H1 (cell line): ENCODE data around the gene CEP128. TPM values are rescaled to one million over a fixed set of nuclear protein-coding genes. Genes with fewer than 3 reads are reported as not detected.

Experiments
- CTCF ChIA-PET: fragments of 300-600 bp; sonication (Branson Sonifier 250); formaldehyde crosslinking; loops from one replicate; lab custom pipeline; 2021; ENCODE audit not compliant: partially characterized antibody; lab: Charles Lee
- POLR2A ChIA-PET: fragments of 300-600 bp; sonication (Branson Sonifier 250); formaldehyde crosslinking; loops from one replicate; lab custom pipeline; 2021; ENCODE audit warnings: inconsistent platforms; ENCODE audit not compliant: partially characterized antibody; lab: Charles Lee
- DNase-seq, 2 experiments: peaks; one replicate each; pipeline versions ENCODE4 v3.0.0 to v3.0.0-alpha.2; 2010 to 2022; ENCODE audit warnings: low spot score in 2 of 2, low read depth in 1 of 2, mixed read lengths in 1 of 2
- FAIRE-seq: peaks from 2 replicates; lab custom pipeline; 2011; peaks lifted over from hg19 to GRCh38; lab: Jason Lieb, UNC
- H2AFZ ChIP-seq: 2 replicates; pipeline ENCODE4 v1.8.1; 2012; ENCODE audit warnings: low read length, inconsistent platforms
- H2AK5ac ChIP-seq: 2 replicates; pipeline ENCODE4 v1.6.1; 2013; ENCODE audit warnings: low read depth, low read length
- H2BK120ac ChIP-seq: replicated peaks from 2 replicates; pipeline ENCODE3; 2013; ENCODE audit warnings: low read depth, low read length, inconsistent platforms
- H2BK12ac ChIP-seq: 2 replicates; pipeline ENCODE4 v1.6.1; 2013; ENCODE audit warnings: low read depth, low read length
- H2BK15ac ChIP-seq: 2 replicates; pipeline ENCODE4 v1.6.1; 2013; ENCODE audit warnings: low read length
- H2BK20ac ChIP-seq: 2 replicates; pipeline ENCODE4 v1.6.1; 2013; ENCODE audit warnings: low read length
- H2BK5ac ChIP-seq: 2 replicates; pipeline ENCODE4 v1.6.1; 2013; ENCODE audit warnings: low read depth, low read length
- H3K14ac ChIP-seq: 2 replicates; pipeline ENCODE4 v1.6.1; 2013; ENCODE audit warnings: inconsistent platforms; ENCODE audit not compliant: insufficient read length
- H3K18ac ChIP-seq: 2 replicates; pipeline ENCODE4 v1.6.1; 2013; ENCODE audit warnings: low read length; ENCODE audit errors: extremely low read depth
- H3K23ac ChIP-seq: 2 replicates; pipeline ENCODE4 v1.6.1; 2013; ENCODE audit warnings: inconsistent platforms; ENCODE audit not compliant: insufficient read length
- H3K23me2 ChIP-seq: 2 replicates; pipeline ENCODE4 v1.6.1; 2013; ENCODE audit warnings: low read depth, low read length
- H3K27ac ChIP-seq: 2 replicates; pipeline ENCODE4 v1.6.1; 2011; ENCODE audit warnings: low read depth, low read length, inconsistent platforms
- H3K27me3 ChIP-seq, 4 experiments: replicated peaks in 1 of 4; 1 replicate in 1 of 4; 2 replicates in 3 of 4; pipeline versions ENCODE4 v1.6.1 to v1.8.1; 2011 to 2013; ENCODE audit warnings: low read length in 3 of 4, mild to moderate bottlenecking in 3 of 4, inconsistent platforms in 2 of 4, mixed read lengths in 2 of 4, moderate library complexity in 1 of 4; ENCODE audit not compliant: control insufficient read depth in 3 of 4, insufficient read depth in 3 of 4; ENCODE audit errors: extremely low read depth in 1 of 4
- H3K36me3 ChIP-seq, 4 experiments: 2 replicates each; pipeline versions ENCODE4 v1.6.1 to v1.8.1; 2011 to 2013; ENCODE audit warnings: mild to moderate bottlenecking in 4 of 4, low read length in 3 of 4, moderate library complexity in 2 of 4, control low read depth in 1 of 4, inconsistent platforms in 1 of 4; ENCODE audit not compliant: insufficient read depth in 4 of 4, control insufficient read depth in 2 of 4
- H3K4ac ChIP-seq: replicated peaks from 2 replicates; pipeline ENCODE3; 2013; ENCODE audit warnings: low read length, low read depth, mixed read lengths, inconsistent platforms; ENCODE audit not compliant: insufficient read length
- H3K4me1 ChIP-seq, 4 experiments: replicated peaks in 1 of 4; 1 replicate in 1 of 4; 2 replicates in 3 of 4; pipeline versions ENCODE4 v1.6.1 to v1.8.1; 2011 to 2013; ENCODE audit warnings: low read length in 3 of 4, inconsistent platforms in 2 of 4, mixed read lengths in 1 of 4; ENCODE audit not compliant: insufficient read depth in 4 of 4, control insufficient read depth in 3 of 4
- H3K4me2 ChIP-seq, 2 experiments: 2 replicates each; pipeline versions ENCODE4 v1.6.1 to v1.8.1; 2011 to 2013; ENCODE audit warnings: low read depth in 2 of 2, low read length in 2 of 2, control low read depth in 1 of 2, inconsistent platforms in 1 of 2, mild to moderate bottlenecking in 1 of 2; ENCODE audit not compliant: insufficient read depth in 1 of 2
- H3K4me3 ChIP-seq, 4 experiments: fragments of 200-600, 300-600 bp in 1 of 4; sonication (generic), shearing (Covaris generic), sonication (Bioruptor Twin) in 1 of 4; 2 replicates each; pipeline versions ENCODE4 v1.5.1 to v1.8.1; 2011 to 2016; ENCODE audit warnings: low read length in 4 of 4, low read depth in 3 of 4, control low read depth in 2 of 4, inconsistent platforms in 2 of 4, mild to moderate bottlenecking in 2 of 4, mixed read lengths in 1 of 4, moderate library complexity in 1 of 4; ENCODE audit not compliant: insufficient read depth in 2 of 4; ENCODE audit errors: extremely low read depth in 1 of 4
- H3K56ac ChIP-seq: replicated peaks from 2 replicates; pipeline ENCODE3; 2013; ENCODE audit warnings: low read depth, mild to moderate bottlenecking, mixed read lengths, low read length, inconsistent platforms; ENCODE audit not compliant: insufficient read length
- H3K79me1 ChIP-seq: 2 replicates; pipeline ENCODE4 v1.6.1; 2013; ENCODE audit warnings: low read depth, low read length, control low read depth
- H3K79me2 ChIP-seq, 2 experiments: 2 replicates each; pipeline versions ENCODE4 v1.6.1 to v1.8.1; 2012 to 2013; ENCODE audit warnings: low read length in 2 of 2, mild to moderate bottlenecking in 2 of 2, inconsistent platforms in 1 of 2; ENCODE audit not compliant: insufficient read depth in 2 of 2, control insufficient read depth in 1 of 2
- H3K9ac ChIP-seq, 4 experiments: replicated peaks in 1 of 4; 1 replicate in 1 of 4; 2 replicates in 3 of 4; pipeline versions ENCODE4 v1.6.1 to v1.8.1; 2011 to 2013; ENCODE audit warnings: low read depth in 3 of 4, low read length in 3 of 4, control low read depth in 2 of 4, mild to moderate bottlenecking in 2 of 4, moderate library complexity in 2 of 4, inconsistent platforms in 1 of 4; ENCODE audit errors: extremely low read depth in 1 of 4
- H3K9me3 ChIP-seq, 2 experiments: 2 replicates each; pipeline versions ENCODE4 v1.6.1 to v1.8.1; 2012 to 2013; ENCODE audit warnings: mild to moderate bottlenecking in 2 of 2, moderate library complexity in 2 of 2, control low read depth in 1 of 2, inconsistent platforms in 1 of 2, low read depth in 1 of 2, low read length in 1 of 2, mixed read lengths in 1 of 2; ENCODE audit not compliant: insufficient read depth in 2 of 2
- H4K20me1 ChIP-seq, 2 experiments: replicated peaks in 1 of 2; 2 replicates each; pipeline versions ENCODE3 to v1.8.1; 2011 to 2013; ENCODE audit warnings: inconsistent platforms in 2 of 2, low read length in 2 of 2, mild to moderate bottlenecking in 1 of 2; ENCODE audit not compliant: insufficient read depth in 2 of 2, control insufficient read depth in 1 of 2
- H4K5ac ChIP-seq: 2 replicates; pipeline ENCODE4 v1.6.1; 2013; ENCODE audit warnings: low read length, low read depth, mixed read lengths, inconsistent platforms; ENCODE audit not compliant: insufficient read length
- H4K8ac ChIP-seq: 2 replicates; pipeline ENCODE4 v1.8.0; 2013; ENCODE audit warnings: mild to moderate bottlenecking, moderate library complexity, low read length, inconsistent platforms; ENCODE audit not compliant: insufficient read depth; ENCODE audit errors: extremely low read depth
- H4K91ac ChIP-seq: replicated peaks from 2 replicates; pipeline ENCODE3; 2013; ENCODE audit warnings: low read length, mixed read lengths, inconsistent platforms; ENCODE audit not compliant: insufficient read length
- BACH1 ChIP-seq: IDR thresholded peaks from 2 replicates; pipeline ENCODE4 v1.6.1; 2012; ENCODE audit warnings: low read length, improper control_type of control experiment
- CBX5 ChIP-seq: fragments of 300-800, 300-1000 bp; sonication (generic); IDR thresholded peaks from 2 replicates; pipeline ENCODE4 v1.7.1; 2016; ENCODE audit warnings: antibody characterized with exemption, low read length, low read depth
- EGR1 ChIP-seq: IDR thresholded peaks from 2 replicates; pipeline ENCODE4 v1.6.1; 2011; ENCODE audit warnings: low read depth, low read length, borderline replicate concordance
- NRF1 ChIP-seq: IDR thresholded peaks from 2 replicates; pipeline ENCODE4 v1.6.1; 2011; ENCODE audit warnings: mild to moderate bottlenecking, low read depth, low read length, improper control_type of control experiment
- PHF8 ChIP-seq: fragments of 200-600 bp; sonication (generic); conservative IDR thresholded peaks from 2 replicates; pipeline ENCODE4 v1.7.1; 2012; ENCODE audit warnings: low read depth, mild to moderate bottlenecking, inconsistent platforms, low read length, moderate library complexity
- TAF7 ChIP-seq: optimal IDR thresholded peaks from 2 replicates; pipeline ENCODE3; 2011; ENCODE audit warnings: low read depth, mild to moderate bottlenecking, inconsistent platforms, low read length, moderate library complexity, borderline replicate concordance
- WGBS, 2 experiments: shearing (Covaris generic) in 1 of 2; methylation state at CpG; one replicate each; pipeline versions ENCODE4 v1.1.6 to v1.1.7; 2013 to 2015; ENCODE audit warnings: low lambda C conversion rate in 2 of 2, mixed read lengths in 2 of 2, inconsistent platforms in 1 of 2, low coverage in 1 of 2, missing lambda C conversion rate in 1 of 2; ENCODE audit not compliant: insufficient replicate concordance in 2 of 2, insufficient coverage in 1 of 2, insufficient read length in 1 of 2; ENCODE audit errors: extremely low coverage in 1 of 2, missing lambda C conversion rate in 1 of 2; 5-methylcytosine and 5-hydroxymethylcytosine counted together
- polyA plus RNA-seq, 7 experiments: library from polyadenylated mRNA; depleted of rRNA in 3 of 7; stranded (reverse) in 5 of 7; unstranded in 2 of 7; fragments of >200 nt in 5 of 7; fragments of 200-250 nt in 2 of 7; gene quantifications; 1 replicate in 5 of 7; 2 replicates in 1 of 7; 4 replicates in 1 of 7; pipeline versions ENCODE4 v1.2.1 to v1.2.3, GENCODE V29; 2011 to 2013; ENCODE audit warnings: missing spikeins in 2 of 7, mixed read lengths in 2 of 7
- total RNA-seq: library from RNA; stranded (reverse); fragmentation: NEBNext Ultra II Directional; extraction: Animal tissue kit (Norgen Biotek cat#: 25700); gene quantifications from 2 replicates; pipeline ENCODE4 v1.2.1, GENCODE V29; 2021

Gene CEP128
- total and polyA plus RNA-seq, 2 of the 8 experiments (the other 6 are each of a cell fraction or from before 2014, with no cell fraction given) = 1.9 to 17.0 TPM

DNA sequence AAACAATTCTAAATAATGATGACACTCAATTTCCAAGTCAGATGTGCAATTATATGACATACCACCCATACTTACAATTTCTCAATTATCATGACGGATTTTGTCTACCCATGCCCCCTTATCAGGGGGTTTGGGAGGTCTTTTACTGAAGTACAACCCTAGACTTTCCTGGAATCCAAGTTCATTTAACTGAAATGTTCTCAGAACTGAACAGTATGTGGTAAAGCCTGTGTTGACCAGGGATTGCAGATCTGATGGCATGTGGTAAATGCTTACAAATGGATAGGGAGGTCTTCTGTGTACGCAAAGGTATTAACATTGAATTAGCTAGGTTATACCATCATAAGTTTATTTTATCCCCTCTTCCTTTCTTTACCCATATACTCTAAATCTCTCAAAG is 281.8 kb downstream of the CEP128 start:
- no peaks in the 10 kb centered on the region for H4K20me1 ChIP-seq
- POLR2A ChIA-PET = no interaction called here

More for the DNA sequence above, 281.8 kb downstream of the CEP128 start:
- Histone ChIP-seq H2BK5ac (no peak overlapping the region), H2BK15ac (no peak overlapping the region), H3K9ac (no peak overlapping the region), H2AFZ (no peak overlapping the region), H3K36me3 (no peaks in the 10 kb centered on the region), H2BK20ac (no peak overlapping the region), H3K9me3 (no peaks in the 10 kb centered on the region), H3K79me2 (no peaks in the 10 kb centered on the region), H3K4me2 (no peak overlapping the region), H2BK12ac (no peak overlapping the region), H2AK5ac (no peak overlapping the region), H3K4ac (no peak overlapping the region), H3K79me1 (no peaks in the 10 kb centered on the region), H4K5ac (no peak overlapping the region), H3K23me2 (no peaks in the 10 kb centered on the region), H4K91ac (no peak overlapping the region), H2BK120ac (no peak overlapping the region), H3K14ac (no peak overlapping the region), H3K4me1 (no peaks in the 10 kb centered on the region; a peak in 1 of 7 replicates), H4K8ac (no peak overlapping the region), H3K18ac (no peak overlapping the region), H3K4me3 (no peak overlapping the region), H3K56ac (no peak overlapping the region), H3K27ac (no peak overlapping the region), H3K23ac (no peak overlapping the region), H3K27me3 (no peaks in the 10 kb centered on the region)
- no peak for TF ChIP-seq CBX5
- no peak for TF ChIP-seq BACH1
- no peak for TF ChIP-seq EGR1
- no peak for TF ChIP-seq PHF8
- no peak for TF ChIP-seq TAF7
- TF ChIP-seq NRF1 = no peak
- CTCF ChIA-PET = no interaction called here
- DNase-seq (no peak), FAIRE-seq (no peak)
- WGBS, 2 experiments = 77% methylated on average over 2 of the region's 2 CpGs; no CpG with 5 or more reads in 1 of the 2 experiments
